GM12891 (cell line): Measurements from ENCODE around the gene OCA2.

Experiments used
- DNase-seq: peaks from one replicate; pipeline ENCODE4 v3.0.0; 2011; ENCODE audit warnings: low spot score; ENCODE audit not compliant: insufficient read length
- FAIRE-seq: peaks from 2 replicates; lab custom pipeline; 2011; peaks lifted over from hg19 to GRCh38; lab: Jason Lieb, UNC
- PAX5 ChIP-seq: IDR thresholded peaks from 2 replicates; pipeline ENCODE4 v1.6.1; 2011; ENCODE audit warnings: low read length, moderate library complexity, mild to moderate bottlenecking; ENCODE audit not compliant: insufficient read depth, severe bottlenecking
- POLR2A ChIP-seq: IDR thresholded peaks from 2 replicates; pipeline ENCODE4 v1.6.1; 2011; ENCODE audit warnings: low read depth, low read length, control low read depth
- POLR2AphosphoS5 ChIP-seq: IDR thresholded peaks from 2 replicates; pipeline ENCODE4 v1.6.1; 2011; ENCODE audit warnings: low read depth, low read length, control low read depth
- POU2F2 ChIP-seq: IDR thresholded peaks from 2 replicates; pipeline ENCODE4 v1.6.1; 2011; ENCODE audit warnings: low read depth, mild to moderate bottlenecking, control low read depth, low read length, moderate library complexity
- SPI1 ChIP-seq: IDR thresholded peaks from 2 replicates; pipeline ENCODE4 v1.6.1; 2011; ENCODE audit warnings: low read depth, low read length, control low read depth
- TAF1 ChIP-seq: IDR thresholded peaks from 2 replicates; pipeline ENCODE4 v1.6.1; 2011; ENCODE audit warnings: low read depth, low read length, control low read depth

Gene OCA2

DNA sequence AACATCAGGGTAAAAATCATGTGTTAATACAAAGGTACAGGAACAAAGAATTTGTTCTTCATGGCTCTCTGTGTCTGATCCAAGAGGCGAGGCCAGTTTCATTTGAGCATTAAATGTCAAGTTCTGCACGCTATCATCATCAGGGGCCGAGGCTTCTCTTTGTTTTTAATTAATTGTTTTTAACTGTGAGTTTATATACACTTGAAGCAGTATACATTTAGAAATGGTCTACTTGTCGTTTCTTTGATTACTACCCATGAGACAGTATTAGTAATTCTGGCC is 21.2 kb upstream of the OCA2 start:
- no peak for FAIRE-seq
- TF ChIP-seq SPI1 (no peak), PAX5 (no peak), POLR2A (no peak), TAF1 (no peak), POU2F2 (no peak), POLR2AphosphoS5 (no peak)
- DNase-seq, result no peak

DNA sequence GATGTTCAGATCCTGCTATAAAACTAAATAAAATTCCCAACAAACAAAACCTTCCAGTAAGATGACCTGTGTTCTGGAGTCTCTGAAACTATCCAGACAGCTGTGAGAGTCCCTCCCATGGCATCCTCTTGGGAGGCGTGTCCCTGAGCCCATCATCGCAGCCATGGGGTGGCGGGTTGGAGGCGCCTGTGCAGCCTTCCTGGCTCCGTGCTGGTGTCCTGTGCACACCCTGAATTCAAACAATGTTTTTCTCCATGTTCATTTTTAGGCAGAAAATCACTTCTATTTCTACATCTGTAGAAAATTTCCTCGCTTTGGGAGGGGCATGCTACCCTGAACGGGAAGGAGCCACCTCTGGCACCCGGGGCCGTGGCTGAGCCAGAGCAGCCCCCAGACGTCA is 19.4 kb upstream of the OCA2 start:
- DNase-seq, result no peak
- TF ChIP-seq POLR2AphosphoS5 (no peak), PAX5 (no peak), POLR2A (no peak), POU2F2 (no peak), TAF1 (no peak), SPI1 (no peak)

DNA sequence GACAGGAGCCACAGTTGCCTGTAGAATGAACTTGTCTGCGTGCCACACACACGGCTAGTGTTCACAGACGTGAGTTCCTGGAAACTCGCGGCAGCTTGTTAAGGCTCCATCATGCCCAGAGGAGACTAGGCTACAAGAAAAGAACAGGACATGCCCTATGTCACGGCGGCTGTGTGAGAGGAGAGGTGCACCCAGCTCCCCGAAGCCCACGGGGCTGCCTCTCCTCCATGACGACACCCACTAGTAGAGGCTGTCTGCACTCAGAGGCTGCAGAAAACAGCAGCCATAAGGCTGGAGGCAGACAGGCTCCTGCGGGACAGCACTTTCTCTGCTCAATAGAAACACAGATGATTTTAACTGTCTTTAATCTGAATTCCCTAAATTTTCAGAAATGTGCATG is 19.0 kb upstream of the OCA2 start:
- no peak for FAIRE-seq
- no peak for TF ChIP-seq PAX5
- no peak for TF ChIP-seq SPI1
- TF ChIP-seq POLR2A, result no peak
- TF ChIP-seq POU2F2, result no peak
- TF ChIP-seq TAF1, result no peak
- TF ChIP-seq POLR2AphosphoS5, result no peak
- DNase-seq, result no peak

More for the DNA sequence above, 19.4 kb upstream of the OCA2 start:
- FAIRE-seq, result no peak

DNA sequence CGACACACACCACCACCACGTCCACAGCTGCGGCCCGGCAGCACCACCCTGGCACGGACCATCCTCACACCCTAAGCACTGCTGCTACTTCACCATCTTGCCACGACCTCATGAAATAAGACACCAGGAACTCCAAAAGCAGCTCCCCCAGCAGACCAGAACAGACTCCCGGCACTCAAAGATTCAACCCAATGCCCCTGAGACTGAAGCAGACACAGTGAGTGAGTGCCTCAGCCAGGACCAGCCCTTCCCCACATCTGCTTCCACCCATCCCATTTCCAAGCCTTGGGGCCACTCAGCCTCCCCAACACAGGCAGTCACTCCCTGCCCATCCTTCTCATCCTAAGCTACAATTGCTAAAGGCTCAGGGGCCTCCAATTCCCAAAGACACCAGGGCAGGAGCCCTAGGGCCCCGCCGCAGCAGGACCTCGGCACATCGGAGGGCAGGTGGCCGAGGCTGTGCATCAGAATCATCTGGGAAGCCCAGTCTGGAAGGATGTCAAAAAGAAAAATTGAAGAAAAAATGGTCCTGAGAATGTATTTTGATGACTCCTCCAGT is 18.4 kb upstream of the OCA2 start:
- TF ChIP-seq POU2F2 (no peak), TAF1 (no peak), PAX5 (no peak), POLR2A (no peak), SPI1 (no peak), POLR2AphosphoS5 (no peak)
- FAIRE-seq (no peak), DNase-seq (no peak)

DNA sequence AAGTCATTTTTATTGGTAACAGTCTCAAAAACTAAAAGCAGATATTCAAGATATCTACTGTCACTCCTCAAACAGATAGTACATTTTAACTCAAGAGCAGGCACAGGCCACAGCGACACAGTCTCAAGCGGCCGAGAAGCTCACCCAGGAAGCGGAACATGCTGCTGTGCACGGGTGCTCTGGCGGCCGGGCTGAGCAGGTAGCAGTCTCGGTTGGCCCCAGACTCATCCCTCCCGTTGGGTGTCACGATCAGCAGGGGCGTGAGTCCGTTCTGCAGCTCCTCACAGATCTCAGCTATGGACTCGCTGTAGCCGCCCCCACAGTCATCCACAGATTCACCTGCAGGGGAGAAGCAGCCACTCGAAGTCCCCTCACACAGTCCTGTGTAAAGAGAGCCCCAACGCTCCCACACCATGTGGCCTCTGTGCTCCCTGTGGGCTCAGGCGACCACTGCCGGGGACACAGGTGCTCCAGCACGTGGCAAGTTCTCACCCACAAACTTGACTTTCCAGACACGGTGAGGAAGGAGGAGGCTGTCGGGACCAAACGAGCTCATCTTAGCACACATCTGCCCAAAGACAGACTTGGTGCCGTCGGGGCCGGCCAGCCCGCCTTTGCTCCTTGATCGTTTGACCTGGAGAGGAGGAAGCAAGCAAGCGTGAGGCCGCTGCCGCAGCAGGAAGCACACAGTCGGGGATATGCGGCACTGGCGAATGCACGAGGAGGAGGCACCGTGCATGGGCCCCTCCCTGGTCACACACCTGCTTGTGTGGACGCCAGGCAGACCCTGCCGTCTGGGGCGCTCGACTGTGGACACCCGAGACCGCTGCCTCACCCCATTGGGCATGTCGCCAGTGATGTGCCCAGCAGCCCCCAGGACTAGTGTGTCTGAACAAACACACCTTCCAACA is 17.7 kb upstream of the OCA2 start:
- no peak for DNase-seq
- FAIRE-seq, result no peak
- no peak for TF ChIP-seq SPI1
- TF ChIP-seq PAX5, result no peak
- no peak for TF ChIP-seq POLR2AphosphoS5
- TF ChIP-seq TAF1, result no peak
- no peak for TF ChIP-seq POU2F2
- TF ChIP-seq POLR2A, result no peak

DNA sequence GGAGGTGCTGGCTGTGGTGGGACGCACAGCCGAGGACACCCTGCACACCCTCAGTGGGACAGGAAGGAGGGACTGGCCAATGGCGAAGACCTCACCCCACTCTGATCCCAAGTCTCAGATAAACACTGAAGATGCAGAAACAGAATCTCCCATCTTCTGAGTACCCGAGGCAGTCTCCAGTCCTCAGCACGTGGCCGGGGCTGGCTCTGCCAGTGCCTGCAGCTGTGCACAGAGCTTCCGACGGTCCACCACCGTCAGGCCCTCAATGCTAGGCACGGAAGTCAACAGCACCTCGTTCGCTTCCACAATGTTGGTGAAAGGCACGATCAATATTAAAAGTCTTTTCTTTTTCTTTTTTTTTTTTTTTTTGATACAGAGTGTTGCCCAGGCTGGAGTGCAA is 16.8 kb upstream of the OCA2 start:
- DNase-seq (no peak), FAIRE-seq (no peak)
- no peak for TF ChIP-seq PAX5
- no peak for TF ChIP-seq POU2F2
- no peak for TF ChIP-seq SPI1
- no peak for TF ChIP-seq POLR2AphosphoS5
- no peak for TF ChIP-seq POLR2A
- no peak for TF ChIP-seq TAF1

DNA sequence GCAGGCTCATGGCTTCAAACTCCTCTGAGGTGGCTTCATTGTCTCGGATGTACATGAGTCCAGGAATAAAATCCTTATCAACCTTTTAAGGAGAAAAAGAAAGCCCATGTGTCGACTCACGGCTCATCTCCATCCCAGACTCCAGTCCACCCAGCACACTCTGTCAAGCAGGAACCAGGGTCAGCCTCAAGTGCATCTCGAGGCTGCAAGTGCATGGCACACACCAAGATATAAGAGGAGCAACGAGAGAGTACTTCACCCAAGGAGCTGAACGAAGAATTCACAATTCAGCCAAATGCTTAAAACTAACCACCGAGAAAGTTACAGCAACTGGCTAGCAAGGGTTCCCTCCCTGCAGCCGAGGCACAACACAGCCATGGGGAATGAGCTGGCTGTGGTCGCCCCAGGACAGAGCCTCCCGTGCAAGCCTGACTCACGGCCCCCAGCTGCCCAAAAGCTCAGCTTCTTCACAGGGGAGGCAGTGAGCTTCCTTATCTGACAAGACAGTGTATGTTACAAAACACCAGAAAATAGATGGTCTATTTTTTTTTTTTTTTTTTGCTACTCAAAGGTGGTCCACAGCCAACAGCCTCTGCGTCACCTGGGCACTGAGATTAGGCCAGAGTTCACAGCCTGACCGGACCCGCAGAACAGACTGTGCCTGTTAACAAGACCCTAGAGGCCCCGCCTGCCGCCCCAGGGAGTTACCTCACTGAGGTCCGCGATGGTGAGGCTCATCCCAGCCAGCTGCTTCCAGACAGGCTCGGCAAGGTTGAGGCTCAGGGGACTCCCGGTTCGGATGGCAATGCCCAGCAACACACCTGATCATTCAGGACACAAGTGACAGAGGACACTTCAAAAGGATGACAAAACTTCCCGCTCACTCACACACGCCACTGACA is 15.9 kb upstream of the OCA2 start:
- FAIRE-seq (no peak), DNase-seq (no peak)
- TF ChIP-seq POLR2AphosphoS5 (no peak), PAX5 (no peak), SPI1 (no peak), TAF1 (no peak)

DNA sequence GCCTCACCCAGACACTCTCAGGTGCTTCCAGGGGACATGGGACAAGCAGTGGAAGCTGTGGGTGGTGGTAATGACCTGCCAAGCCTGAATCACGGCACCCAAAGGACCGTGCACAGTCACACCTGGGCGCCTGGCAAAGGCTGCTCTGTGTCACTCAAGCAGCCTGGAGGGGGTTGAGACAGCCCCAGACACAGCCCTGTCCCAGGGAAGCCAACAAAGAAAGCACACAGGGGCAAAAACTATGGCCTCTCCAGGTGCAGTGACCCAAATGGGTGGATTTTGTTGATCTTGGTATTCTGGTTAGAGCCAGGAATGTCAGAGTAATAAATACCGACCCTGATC is 15.0 kb upstream of the OCA2 start:
- TF ChIP-seq PAX5, result no peak
- TF ChIP-seq POLR2A, result no peak
- TF ChIP-seq SPI1, result no peak
- no peak for FAIRE-seq

DNA sequence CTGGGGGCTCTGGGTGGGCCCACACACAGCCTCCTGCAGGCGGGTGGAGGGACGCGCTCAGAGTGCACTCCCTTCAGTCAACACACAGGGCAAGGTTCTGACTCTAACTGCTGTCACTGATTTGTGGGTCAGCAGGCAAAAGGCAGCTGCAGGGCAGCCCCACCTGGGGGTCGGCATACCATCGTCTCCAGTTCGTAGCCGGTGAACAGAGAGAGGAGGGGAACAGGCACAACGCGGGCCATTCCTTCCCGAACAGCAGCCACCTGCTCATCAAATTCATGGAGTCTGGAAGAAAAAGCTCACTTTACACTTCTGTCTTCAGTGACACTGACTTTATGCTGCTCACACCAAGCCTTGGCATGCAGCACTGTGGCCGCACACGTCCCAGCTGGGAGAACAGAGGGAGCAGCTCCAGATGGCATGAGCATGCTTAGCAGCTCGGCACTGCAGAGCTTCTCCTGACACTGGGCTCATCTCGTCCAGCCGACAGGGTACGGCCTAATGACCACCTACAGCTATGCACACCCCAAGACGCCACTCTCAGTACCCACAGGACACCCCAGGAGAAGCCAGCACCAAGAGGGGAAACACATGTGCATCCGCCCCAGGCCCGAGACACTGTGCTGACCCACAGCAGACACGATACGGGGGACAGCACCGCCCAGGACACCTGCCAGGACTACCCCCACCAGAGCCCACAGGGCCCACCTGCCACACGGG is 14.4 kb upstream of the OCA2 start:
- no peak for FAIRE-seq
- no peak for DNase-seq
- no peak for TF ChIP-seq POU2F2
- no peak for TF ChIP-seq SPI1
- no peak for TF ChIP-seq POLR2A

More for the DNA sequence above, 15.0 kb upstream of the OCA2 start:
- no peak for DNase-seq

DNA sequence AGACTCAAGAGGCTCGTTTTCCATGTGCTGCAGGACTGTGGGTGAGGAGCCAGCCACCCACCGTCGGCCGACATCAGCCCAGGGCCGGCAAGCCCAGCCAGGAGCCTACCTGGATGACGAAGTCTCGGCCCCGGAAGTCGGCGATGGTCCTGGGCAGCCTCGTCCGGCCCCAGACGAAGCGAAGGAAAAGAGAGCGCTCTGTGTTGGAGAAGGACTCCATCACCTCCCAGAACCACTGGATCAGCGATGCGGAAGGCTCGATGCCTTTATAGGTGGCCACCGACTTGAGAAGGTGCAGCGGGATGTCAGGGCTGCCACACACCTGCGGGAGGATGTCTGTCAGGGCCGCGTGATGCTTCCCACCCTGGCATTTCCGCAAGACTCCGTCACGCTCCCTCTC is 13.8 kb upstream of the OCA2 start:
- FAIRE-seq, result no peak
- DNase-seq, result no peak
- TF ChIP-seq TAF1 (no peak), POU2F2 (no peak), POLR2A (no peak), PAX5 (no peak)
